ENCODE results near the gene NKRF. TPM values are rescaled to one million over a fixed set of nuclear protein-coding genes. Genes with fewer than 3 reads are reported as not detected.
"Not testable (repeated sequence)": the region's sequence is repeated elsewhere in the genome, so short reads cannot be mapped to it uniquely, and the experiment has no call there.

The NKRF gene
- total RNA-seq, 1 donor from 2014 or later: 7.7 TPM

- Histone ChIP-seq H3K4me3 (ENCODE audit: low read depth, low read length) (no peak overlapping the region), H3K36me3 (ENCODE audit: control insufficient read depth, insufficient read depth, low read length) (no peaks in the 10 kb centered on the region), H3K27me3 (ENCODE audit: control insufficient read depth, insufficient read depth, low read length) (no peaks in the 10 kb centered on the region)
- no peak for TF ChIP-seq CTCF (IDR thresholded peaks at IDR 0.05; ENCODE audit: insufficient read depth, low read length, poor library complexity, severe bottlenecking)
- DNase-seq (ENCODE audit: low read depth): no peak
Observed at GRCh38 chrX:119647089-119647488, 40.9 kb upstream of the NKRF start.

GRCh38 chrX:119646515-119646914 lies 40.3 kb upstream of the NKRF start:
- H3K4me3 ChIP-seq (ENCODE audit: low read depth, low read length): no peak overlapping the region

DNA sequence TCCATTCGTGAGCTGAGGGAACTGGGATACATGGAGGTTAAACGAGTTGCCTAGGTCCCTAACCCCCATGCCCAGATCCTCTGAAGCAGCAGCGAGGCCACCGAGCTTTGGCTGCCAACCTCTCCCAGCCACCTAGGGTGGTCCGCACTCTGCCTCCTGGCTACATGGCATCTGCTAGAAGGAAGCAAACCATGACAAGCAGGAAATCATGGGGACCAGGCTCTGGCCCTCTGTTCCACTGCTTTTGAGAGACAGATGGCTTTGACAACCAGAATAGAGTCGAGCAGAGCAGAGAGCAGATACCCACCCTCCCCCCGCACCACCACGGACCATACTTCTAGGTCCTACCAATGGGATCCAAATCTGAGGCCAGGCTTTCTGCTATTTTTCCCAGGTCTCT lies 37.5 kb upstream of the NKRF start:
- no peak for DNase-seq (ENCODE audit: low read depth)
- TF ChIP-seq CTCF (IDR thresholded peaks at IDR 0.05; ENCODE audit: insufficient read depth, low read length, poor library complexity, severe bottlenecking): no peak
- Histone ChIP-seq H3K4me3 (ENCODE audit: low read depth, low read length) (no peak overlapping the region), H3K27me3 (ENCODE audit: control insufficient read depth, insufficient read depth, low read length) (no peaks in the 10 kb centered on the region), H3K36me3 (ENCODE audit: control insufficient read depth, insufficient read depth, low read length) (no peaks in the 10 kb centered on the region)

More at GRCh38 chrX:119646515-119646914, 40.3 kb upstream of the NKRF start:
- Histone ChIP-seq H3K27me3 (ENCODE audit: control insufficient read depth, insufficient read depth, low read length) (no peaks in the 10 kb centered on the region), H3K36me3 (ENCODE audit: control insufficient read depth, insufficient read depth, low read length) (no peaks in the 10 kb centered on the region)
- no peak for DNase-seq (ENCODE audit: low read depth)
- TF ChIP-seq CTCF (IDR thresholded peaks at IDR 0.05; ENCODE audit: insufficient read depth, low read length, poor library complexity, severe bottlenecking): no peak

- no peak for TF ChIP-seq CTCF (IDR thresholded peaks at IDR 0.05; ENCODE audit: insufficient read depth, low read length, poor library complexity, severe bottlenecking)
- no peak for DNase-seq (ENCODE audit: low read depth)
- Histone ChIP-seq H3K36me3 (ENCODE audit: control insufficient read depth, insufficient read depth, low read length) (no peaks in the 10 kb centered on the region), H3K4me3 (ENCODE audit: low read depth, low read length) (no peak overlapping the region), H3K27me3 (ENCODE audit: control insufficient read depth, insufficient read depth, low read length) (no peaks in the 10 kb centered on the region)
Observed at GRCh38 chrX:119640731-119641170, 34.5 kb upstream of the NKRF start.

DNA sequence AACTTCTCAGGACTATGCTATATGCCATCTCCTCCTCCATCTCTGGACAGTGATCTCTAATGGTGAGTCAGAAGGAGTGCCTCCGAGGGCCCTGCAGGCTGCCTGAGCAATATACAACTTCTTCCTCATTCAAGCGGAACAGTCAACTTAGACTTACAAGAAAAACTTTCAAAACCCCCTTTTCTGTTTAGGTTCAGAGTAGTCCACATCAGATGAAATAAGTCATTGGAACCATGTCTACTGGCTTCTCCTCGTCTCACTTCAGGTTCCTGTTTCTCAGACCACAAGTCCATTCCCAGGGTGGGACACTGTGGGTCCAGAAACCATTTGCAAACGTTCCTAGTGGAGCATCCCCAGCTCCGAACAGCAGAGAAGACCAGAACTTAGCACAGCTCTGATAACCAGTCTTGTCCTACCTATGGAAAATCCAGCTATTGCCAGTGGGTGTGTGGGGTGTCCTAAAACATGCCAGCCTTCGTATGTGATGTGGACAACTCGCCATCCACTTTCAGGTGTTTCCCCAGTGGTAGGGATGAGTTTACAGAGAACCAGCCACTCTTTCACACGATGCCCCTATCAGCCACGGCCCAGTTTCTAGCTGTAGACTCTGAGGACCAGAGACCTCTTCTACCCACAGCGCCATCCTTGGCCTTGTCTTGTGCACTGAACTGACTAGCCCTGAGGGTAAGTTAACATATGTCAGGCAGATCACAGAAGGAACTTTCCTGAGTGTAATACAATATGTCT lies 32.7 kb upstream of the NKRF start:
- peak; percentile 14 for DNase-seq (ENCODE audit: low read depth)

DNA sequence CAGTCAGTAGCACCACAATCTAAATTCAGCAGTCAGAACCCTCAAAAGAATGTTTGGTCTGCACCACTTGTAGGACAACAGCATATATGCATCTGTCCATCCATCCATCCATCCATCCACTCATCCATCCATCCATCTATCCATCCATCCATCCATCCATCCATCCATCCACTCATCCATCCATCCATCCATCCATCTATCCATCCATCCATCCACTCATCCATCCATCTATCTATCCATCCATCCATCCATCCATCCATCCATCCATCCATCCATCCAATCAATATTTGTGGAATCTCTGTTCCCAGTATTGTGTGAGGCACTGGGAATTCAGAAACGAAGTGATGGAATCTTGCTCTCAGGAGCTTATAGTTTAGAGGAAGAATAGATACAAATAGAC lies 31.2 kb upstream of the NKRF start:
- H3K27me3 ChIP-seq (ENCODE audit: control insufficient read depth, insufficient read depth, low read length); H3K4me3 ChIP-seq (ENCODE audit: low read depth, low read length): not testable (repeated sequence)

More for the DNA sequence above, 32.7 kb upstream of the NKRF start:
- Histone ChIP-seq H3K36me3 (ENCODE audit: control insufficient read depth, insufficient read depth, low read length) (no peaks in the 10 kb centered on the region), H3K27me3 (ENCODE audit: control insufficient read depth, insufficient read depth, low read length) (no peaks in the 10 kb centered on the region), H3K4me3 (ENCODE audit: low read depth, low read length) (no peak overlapping the region)
- TF ChIP-seq CTCF (IDR thresholded peaks at IDR 0.05; ENCODE audit: insufficient read depth, low read length, poor library complexity, severe bottlenecking): no peak

More for the DNA sequence above, 31.2 kb upstream of the NKRF start:
- not testable (repeated sequence) for DNase-seq (ENCODE audit: low read depth); H3K36me3 ChIP-seq (ENCODE audit: control insufficient read depth, insufficient read depth, low read length)
